Jurkat, Clone E6-1 (cell line): Measurements from ENCODE around the gene SYNE4.

Source experiments
- DNase-seq: peaks from one replicate; pipeline ENCODE4 v3.0.0-alpha.2; 2011; ENCODE audit warnings: low read depth, low spot score
- H3K4me3 ChIP-seq: 2 replicates; pipeline ENCODE4 v1.5.1; 2011; ENCODE audit warnings: mild to moderate bottlenecking, low read length, control low read depth, moderate library complexity

The SYNE4 gene

DNA sequence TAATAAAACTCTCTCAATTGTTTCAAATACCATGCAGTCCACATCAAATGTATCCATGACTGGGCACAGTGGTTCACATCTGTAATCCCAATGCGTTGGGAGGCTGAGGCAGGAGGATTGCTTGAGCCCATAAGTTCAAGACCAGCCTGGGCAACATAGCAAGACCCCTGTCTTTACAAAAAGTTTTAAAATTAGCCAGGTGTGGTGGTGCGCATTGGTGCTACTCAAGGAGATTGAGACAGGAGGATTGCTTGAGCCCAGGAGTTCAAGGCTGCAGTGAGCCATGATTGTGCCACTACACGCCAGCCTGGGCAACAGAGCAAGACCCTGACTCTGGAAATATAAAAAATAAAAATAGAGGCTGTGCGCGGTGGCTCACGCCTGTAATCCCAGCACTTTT is 19.1 kb upstream of the SYNE4 start:
- DNase-seq = no peak
- H3K4me3 ChIP-seq = no peak overlapping the region

DNA sequence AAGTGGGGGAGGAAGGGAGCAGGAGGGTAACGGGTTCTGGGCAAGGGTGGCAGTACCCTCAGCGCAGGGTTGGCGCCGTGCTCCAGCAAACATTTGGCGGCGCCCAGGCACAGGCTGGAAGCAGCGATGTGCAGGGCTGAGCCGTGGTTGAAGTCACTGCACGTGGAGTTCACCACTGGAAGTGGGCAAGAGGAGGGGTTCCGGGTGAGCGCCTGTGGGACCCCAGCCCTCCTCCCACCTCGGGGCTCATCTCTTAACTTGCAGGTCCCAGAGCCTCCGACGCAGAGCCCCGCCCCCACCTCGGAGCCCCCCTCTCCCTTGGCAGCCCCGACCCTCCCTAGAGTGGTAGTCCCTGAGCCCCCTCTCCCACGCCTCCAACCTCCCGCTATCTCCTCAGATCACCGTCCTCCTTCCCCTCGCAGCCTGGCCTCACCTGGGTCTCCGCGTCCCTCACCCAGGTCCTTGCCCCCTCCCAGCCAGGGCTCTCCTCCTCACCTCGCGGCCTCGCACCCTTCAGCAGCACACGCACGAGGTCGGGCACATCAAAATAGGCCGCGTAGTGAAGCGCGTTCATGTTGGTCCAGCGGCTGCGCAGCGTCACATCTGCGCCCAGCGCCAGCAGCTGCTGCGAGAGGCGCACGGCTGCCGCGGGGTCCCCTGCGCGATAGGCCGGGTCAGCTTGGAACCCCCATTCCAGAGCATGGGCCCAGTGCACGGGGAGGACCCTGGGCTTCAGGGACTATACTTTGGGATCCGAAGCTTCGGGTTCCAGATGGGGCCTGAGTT is 17.7 kb upstream of the SYNE4 start:
- H3K4me3 ChIP-seq = no peak overlapping the region
- DNase-seq = no peak

DNA sequence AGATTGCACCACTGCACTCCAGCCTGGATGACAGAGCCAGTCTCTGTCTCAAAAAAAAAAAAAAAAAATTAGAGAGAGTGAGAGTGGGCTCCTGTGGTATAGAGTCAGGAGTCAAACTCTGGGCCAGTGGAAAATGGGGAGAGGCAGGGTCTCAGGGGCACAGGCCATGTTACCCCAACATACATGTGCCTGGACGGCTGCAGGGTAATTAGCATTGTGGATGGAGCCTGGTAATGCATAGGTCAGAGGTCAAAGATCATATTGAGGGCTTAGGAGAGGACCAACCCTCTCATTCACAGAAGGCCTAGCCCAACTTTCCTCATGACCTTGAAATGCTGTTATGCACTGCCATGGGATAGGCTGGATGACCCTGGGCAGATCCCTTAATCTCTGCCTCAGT is 16.9 kb upstream of the SYNE4 start:
- no peak for DNase-seq
- no peak overlapping the region for H3K4me3 ChIP-seq

DNA sequence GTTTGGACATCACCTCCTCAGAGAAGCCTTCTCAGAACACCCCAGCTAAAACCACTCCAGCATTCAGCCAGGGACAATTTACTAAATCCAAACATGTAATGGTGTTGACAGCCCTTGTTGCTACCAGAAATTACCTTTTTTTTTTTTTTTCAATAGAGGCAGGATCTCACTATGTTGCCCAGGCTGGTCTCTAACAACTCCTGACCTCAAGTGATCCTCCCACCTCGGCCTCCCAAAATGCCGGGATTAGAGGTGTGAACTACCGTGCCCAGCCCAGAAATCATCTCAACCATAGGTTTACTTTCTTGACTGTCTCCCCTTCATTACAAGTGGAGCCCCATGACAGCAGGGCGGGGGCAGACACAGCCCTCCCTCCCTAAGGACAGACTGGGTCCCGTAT is 14.8 kb upstream of the SYNE4 start:
- DNase-seq = no peak
- H3K4me3 ChIP-seq = no peak overlapping the region

DNA sequence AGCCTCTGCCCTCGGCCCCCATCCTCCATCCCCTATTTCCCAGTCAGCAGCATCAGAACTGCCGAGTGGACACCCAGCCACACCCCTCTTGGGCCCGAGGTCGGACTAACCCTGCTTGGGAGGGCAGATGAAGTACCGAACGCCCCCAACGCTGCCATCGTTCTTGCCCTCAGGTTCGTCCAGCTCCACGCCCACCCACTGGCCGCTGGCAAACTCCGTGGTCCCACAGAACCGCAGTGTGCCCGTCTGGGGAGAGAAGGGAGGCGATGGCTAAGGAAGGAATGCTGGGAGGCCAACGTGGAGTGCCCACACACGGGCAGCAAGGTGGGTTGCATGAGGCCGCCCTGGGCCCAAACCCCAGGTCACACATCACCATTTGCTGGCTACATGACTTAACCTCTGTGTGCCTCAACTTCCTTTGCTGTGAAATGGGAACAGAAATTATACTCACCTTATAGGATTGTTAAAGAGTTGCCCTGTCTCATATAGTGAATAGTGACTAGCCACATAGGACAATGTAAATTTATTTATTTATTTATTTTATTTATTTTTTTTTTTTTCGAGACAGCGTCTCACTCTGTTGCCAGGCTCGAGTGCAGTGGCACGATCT is 10.6 kb upstream of the SYNE4 start:
- no peak for DNase-seq
- H3K4me3 ChIP-seq = no peak overlapping the region

DNA sequence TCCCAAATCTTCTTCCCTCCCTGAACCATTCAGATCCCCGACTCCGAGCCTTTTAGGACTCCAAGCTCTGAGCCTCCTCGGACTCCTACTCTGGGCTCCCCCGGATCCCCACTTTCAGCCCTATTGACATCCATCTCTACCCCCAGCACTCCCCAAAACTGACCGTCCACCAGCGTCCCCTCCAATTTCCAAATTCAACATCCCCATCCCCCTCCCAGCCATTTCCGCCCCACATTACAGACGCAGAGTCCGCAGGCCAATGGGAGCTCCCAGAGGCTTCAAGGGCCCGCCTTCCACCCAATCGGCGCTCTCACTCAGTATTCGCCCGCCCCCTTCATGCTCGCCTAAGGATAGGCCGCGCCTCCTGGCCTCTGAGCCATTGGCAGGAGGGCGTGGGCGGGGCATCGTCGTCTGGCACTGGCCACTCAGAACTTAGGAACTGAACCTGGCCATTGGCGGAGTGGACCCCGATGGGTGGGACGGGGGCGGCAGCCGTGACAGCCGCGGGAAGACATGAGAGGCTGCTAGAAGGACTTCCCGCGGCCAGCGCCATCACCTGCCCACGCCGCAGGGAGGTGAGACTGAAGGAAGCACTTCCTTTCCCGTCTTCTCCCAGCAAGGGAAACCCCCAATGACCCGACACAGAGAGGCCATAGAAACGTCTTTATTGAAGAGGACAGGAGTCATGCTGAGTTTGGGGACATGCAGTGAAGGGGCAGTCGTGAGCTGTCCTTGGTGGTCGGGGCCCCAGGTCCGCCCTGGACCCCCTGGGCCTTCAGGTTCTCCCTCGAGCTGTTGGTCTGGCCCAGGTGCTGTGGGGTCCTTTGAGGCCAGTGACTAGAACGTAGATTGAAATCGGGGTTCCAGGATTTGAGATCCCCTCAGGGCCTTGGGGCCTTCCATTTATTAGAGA is 5.7 kb upstream of the SYNE4 start, which contains the start of gene ALKBH6:
Gene ALKBH6, minus strand, starts transcription at position 202 of the 913 bp plus-strand sequence. CDS start 816 bp downstream, outside the sequence.
- peak; percentile 98 for DNase-seq
- H3K4me3 ChIP-seq = peak within 1 kb of the TSS; percentile 93

DNA sequence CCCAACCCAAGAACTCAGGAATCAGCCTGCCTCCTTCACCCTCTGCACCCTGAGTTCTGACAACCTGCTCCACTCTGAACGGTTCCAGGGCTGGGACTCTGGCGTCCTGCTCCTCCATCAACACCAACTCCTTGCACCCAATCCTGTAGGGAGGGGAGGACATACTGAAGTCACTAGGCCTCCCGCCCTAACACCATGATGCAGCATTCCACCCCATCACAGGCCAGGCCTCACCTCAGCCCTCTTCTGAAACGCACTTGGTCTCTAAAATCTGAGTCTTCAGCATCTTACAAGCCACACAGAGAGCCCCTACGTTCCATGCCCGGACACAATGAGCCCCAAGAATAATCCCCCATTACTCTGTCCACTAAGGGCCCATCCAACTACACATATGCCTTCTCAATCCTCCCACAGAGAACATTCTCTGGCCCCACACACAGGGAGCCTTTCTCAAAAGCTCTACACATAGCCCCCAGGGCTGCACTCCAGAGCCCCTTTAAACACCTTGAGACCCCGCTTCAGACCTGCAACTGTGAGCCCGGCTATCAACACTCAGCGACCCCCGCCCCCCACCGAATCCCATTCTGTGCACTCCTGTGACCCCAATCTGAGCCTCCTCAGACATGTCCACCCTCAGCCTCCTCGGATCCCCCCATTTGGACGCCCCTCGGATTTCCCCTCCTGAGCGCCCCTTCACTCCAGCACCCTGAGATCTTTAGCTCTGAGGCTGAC is 4.8 kb upstream of the SYNE4 start:
- no peak for DNase-seq

DNA sequence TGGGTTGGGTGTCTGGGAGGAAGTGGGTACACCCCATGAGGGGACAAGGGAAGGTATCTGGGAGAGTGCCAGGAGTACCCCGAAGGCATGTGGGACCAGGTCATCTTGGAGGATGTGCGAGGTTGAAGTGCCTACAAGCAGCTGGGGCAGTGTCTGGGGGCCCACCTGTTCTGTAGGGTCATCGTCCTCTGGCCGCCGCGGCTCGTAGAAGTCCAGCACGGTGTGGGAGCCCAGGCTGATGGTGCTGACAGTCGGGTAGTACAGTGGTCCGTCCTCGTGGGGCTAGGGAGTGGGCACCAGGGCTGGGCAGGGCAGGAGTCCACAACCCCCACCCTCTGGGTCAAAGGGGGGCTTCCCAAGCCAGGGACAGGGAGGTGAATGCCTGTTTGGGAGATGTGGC is 1.8 kb upstream of the SYNE4 start:
- DNase-seq = no peak
- no peak overlapping the region for H3K4me3 ChIP-seq

More for the DNA sequence above, 4.8 kb upstream of the SYNE4 start:
- H3K4me3 ChIP-seq = peak overlapping the region; percentile 93

DNA sequence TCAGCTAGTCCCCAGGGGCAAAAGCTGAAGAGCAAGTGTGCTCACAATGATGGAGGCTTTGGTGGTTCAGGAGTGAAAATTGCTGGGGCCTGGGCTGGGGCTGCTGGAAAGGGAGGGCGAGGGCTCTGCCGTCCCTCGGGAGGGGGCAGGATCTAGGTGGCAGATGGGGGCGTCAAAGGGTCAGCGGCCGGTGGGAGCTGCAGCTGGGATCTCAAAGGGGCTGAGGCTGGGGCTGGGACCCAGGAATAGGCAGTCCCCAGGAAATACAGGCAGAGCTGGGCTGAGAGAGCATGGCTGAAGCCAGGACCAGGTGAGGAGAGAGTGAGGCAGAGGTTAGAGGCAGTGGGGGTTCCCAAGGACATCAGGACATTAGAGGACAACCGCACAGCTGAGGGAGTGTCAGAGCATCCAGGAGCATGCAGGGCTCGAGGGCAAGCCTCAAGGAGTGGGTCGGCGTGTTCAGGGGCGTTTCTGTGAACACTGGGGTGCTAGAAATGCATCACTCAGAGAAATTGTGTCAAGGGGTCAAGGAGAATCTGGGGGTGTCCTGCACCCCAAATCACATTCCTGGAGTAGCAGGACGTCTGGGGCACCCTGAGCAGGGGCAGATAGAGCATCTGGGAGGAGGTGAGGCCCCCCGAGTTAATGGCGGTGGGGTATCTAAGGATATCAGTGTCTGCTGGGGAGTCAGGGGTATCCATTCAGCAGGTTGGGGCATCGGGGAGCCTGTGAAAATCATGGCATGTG is 1.2 kb upstream of the SYNE4 start:
- no peak overlapping the region for H3K4me3 ChIP-seq
- no peak for DNase-seq

DNA sequence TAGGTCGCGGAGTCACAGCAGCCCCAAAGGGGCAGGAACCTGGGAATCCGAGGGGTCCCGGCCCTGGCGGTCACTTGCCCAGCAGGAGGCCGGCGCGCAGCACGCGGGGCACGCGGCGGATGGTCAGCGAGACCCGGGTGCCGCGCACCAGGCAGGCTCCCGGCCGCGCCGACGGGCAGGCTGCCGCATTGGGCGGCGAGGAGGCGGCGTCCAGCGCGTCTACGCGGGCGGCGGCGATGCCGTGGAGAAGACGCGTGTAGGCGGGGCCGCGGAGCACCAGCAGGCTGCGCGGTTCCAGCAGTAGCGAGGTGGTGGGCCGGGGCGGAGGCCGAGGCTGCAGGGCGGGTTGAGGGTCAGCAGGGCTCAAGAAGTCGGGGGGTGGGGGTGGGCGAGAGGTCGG is 607 bp upstream of the SYNE4 start:
- no peak overlapping the region for H3K4me3 ChIP-seq
- DNase-seq = no peak

DNA sequence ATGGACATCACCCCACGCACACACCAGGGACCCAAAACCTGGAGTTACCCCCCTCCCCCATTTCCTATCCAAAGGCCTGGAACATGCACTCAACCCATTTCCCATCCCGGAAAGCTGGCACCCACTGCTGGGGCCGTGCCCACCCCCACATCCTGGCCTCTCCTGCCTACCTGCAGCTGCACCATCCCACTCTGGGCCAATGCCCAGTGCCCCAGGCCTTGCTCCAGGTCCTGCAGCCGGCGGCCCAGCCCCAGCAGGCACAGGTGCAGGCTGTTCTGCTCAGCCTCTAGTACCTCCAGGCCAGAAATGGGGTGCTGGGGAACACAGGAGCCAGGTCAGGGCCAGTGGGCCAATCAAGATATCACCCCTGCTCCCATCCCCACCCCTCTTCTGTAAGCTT is 1.7 kb downstream of the SYNE4 start:
- no peak overlapping the region for H3K4me3 ChIP-seq
- DNase-seq = no peak

DNA sequence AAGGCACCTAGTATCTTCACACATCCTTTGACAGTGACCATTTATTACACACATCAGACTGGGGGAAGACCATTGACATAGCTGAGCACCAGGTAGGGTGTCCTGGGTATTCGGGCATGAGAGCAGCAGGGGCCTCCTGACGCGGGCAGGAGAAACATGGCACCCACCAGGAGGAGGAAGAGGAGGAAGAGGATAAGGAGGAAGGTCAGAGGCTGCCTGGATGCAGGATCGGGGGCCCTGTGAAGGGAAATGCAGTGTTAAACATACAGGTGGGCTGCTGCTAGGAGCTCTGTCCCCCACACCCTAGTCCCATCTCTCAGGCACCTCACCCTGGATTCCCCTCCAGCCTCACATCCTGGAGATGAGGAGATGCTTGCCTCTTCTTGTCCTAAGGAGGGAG is 5.3 kb downstream of the SYNE4 start:
- DNase-seq = no peak
- H3K4me3 ChIP-seq = no peak overlapping the region

DNA sequence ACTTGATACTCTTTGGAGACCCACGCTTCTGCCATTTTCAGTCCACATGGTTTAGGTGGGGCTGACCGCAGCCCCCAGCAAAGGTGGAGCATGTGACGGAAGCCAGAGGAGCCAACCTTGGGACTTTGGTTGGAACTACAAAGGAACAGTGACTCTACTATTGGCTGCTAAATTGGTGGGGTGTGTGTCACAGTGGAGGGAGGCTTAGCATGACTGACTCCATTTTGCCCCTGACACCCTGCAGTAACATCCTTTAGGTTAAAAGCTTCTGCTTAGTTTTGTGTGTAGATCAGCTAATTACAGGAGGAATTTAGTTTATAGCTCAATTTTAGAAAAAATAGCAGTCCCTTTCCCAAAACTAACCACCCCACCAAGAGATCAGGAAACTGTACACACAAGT is 7.0 kb downstream of the SYNE4 start:
- H3K4me3 ChIP-seq = no peak overlapping the region
- no peak for DNase-seq

DNA sequence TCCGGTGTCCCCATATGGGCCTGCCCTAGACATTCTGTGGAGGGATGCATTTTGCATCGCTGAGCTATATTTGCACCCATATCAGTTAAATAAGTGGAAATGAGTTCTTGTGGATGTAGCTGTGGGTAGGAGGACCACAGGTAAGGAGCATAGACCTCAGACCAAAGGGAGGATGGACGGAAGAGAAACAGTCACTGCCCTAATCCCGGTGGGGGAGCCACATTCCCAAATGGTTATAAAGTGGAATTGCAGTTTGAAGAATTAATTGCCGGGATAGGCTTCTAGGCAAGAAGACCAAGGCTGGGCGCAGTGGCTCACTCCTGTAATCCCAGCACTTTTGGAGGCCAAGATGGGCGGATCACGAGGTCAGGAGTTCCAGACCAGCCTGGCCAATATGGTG is 11.8 kb downstream of the SYNE4 start:
- H3K4me3 ChIP-seq = no peak overlapping the region
- DNase-seq = no peak

DNA sequence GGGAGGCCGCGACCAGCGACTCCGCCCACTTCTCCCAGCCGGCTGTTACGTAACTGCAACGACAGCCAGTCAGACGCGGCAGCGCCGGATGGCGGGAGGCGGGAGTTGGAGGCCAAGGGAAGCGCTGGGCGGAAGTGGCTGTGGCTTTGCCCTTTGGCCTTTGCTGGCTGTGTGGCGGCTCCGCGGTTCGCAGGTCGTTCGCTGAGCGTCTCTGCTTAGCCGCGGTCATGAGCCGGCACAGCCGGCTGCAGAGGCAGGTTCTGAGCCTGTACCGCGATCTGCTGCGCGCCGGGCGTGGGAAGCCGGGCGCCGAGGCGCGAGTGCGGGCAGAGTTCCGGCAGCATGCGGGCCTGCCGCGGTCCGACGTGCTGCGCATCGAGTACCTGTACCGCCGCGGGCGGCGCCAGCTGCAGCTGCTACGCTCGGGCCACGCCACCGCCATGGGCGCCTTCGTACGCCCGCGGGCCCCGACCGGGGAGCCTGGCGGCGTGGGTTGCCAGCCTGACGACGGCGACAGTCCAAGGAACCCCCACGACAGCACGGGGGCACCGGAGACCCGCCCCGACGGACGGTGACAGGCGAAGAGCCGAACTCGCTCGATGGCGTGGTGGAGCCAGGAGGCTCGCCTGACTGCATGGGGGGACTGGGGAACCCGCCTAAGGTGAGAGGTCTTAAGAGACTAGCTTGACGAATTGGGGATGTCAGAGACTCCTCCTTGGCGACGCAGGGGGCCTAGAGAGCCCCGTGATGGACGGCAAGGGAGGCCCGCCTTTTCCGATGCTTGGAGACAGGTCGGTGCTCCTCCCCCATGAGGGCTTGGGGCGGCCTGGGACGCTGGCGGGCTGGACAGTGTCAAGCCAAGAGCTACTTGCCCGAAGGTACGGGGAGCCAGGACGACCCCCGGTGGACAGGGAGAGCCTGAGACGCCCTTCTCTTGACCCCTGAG is 13.3 kb downstream of the SYNE4 start, which contains the start of gene SDHAF1:
Gene SDHAF1, plus strand, starts transcription at position 141 of the 946 bp plus-strand sequence. Its CDS starts 87 bp downstream, at position 228.
- peak within 1 kb of the TSS; percentile 81 for H3K4me3 ChIP-seq
- peak; percentile 84 for DNase-seq

DNA sequence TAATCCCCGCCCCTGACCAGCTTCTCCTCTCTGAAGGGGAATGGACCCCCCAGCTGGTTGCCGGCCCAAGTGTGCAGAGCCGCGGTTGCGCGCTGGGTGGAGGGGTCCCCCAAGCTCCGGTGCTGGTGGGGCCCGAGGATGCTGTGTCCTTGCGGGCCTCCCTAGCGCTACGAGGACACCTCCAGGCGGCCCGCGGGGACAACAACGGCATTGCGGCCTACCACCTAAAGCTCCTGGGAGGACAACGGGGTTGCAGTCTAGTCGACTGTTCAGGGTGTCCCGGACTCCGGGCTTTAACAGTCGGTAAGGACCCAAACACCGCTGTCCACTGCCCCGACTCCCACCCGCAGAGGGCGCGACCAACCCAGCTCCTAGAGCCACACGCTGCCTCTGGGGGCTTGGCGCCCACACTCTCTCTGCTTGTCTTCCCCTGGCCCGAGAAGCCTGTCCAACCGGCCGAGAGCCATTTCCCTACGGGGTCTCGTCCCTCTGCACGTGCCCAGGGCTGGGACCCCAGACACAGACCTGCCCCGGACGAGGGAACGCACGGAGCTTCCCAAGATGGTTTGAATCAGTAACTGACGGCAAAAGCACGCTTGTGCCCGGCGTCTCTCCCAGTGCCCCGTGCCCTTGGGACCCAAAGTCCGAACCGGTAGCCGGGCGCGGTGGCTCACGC is 14.6 kb downstream of the SYNE4 start:
- H3K4me3 ChIP-seq = peak overlapping the region; percentile 81
- DNase-seq = no peak
